Brain microvascular endothelial cell (primary cell): ENCODE results near the gene THSD4.

Experiments
- DNase-seq: peaks from one replicate; pipeline ENCODE4 v3.0.0-alpha.2; 2020
- H3K27ac ChIP-seq: fragments of 250-450 bp; sonication (Bioruptor Pico); 2 replicates; pipeline ENCODE4 v1.5.1; 2020; ENCODE audit warnings: mild to moderate bottlenecking, moderate library complexity
- H3K27me3 ChIP-seq: fragments of 250-450 bp; sonication (Bioruptor Pico); replicated peaks from 2 replicates; pipeline ENCODE4 v1.5.1; 2020; ENCODE audit warnings: mild to moderate bottlenecking
- H3K36me3 ChIP-seq: fragments of 250-450 bp; sonication (Bioruptor Pico); replicated peaks from 2 replicates; pipeline ENCODE4 v1.5.1; 2020; ENCODE audit warnings: mild to moderate bottlenecking
- H3K4me3 ChIP-seq: 2 replicates; pipeline ENCODE4 v1.5.1; 2011; ENCODE audit warnings: low read depth, mild to moderate bottlenecking, control low read depth, low read length, moderate library complexity
- in situ Hi-C: cut with HindIII; loops from 2 replicates; pipeline ENCODE4 v1.10.0; 2017; ENCODE audit warnings: low sequenced_read_pairs, low pct_ligation_motif_present
- TF ChIP-seq, protein P1 (sequence below): IDR thresholded peaks from 2 replicates; pipeline ENCODE4 v1.5.1; 2011; ENCODE audit warnings: low read depth, mild to moderate bottlenecking, moderate library complexity, low read length, control low read depth, inconsistent platforms; ENCODE audit errors: missing control alignments

THSD4 gene

DNA sequence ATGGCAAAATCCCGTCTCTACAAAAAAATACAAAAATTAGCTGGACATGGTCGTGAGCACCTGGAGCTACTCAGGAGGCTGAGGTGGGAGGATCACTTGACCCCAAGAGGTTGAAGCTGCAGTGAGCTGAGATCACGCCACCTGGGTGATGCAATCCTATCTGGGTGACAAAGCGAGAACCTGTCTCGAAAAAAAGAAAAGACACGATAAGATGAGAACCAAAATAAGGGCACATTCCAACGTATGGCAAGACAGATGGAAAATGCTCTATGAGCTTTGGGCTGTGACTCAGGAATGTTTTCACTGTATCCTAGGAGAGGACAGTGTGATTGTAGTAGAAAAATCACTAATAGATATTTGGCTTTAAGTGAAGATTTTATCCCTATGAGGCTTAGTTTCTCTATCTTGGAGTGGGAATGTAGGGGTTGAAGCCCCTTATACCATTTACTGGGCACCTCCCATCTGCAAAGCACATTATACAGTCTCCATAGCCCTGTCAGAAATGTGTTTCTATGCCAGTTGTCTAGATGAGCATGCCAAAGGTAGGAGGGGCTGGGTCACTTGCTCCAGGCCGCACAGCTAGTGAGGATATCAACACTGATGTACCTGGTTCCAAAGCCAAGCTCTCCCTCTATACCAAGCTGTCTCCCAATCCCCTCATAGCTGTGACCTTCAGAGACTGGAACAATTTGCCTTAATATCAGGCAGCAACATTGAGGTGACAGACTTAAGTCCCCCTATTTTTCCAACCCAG is 641.5 kb downstream of the THSD4 start:
- TF ChIP-seq, protein P1, sequence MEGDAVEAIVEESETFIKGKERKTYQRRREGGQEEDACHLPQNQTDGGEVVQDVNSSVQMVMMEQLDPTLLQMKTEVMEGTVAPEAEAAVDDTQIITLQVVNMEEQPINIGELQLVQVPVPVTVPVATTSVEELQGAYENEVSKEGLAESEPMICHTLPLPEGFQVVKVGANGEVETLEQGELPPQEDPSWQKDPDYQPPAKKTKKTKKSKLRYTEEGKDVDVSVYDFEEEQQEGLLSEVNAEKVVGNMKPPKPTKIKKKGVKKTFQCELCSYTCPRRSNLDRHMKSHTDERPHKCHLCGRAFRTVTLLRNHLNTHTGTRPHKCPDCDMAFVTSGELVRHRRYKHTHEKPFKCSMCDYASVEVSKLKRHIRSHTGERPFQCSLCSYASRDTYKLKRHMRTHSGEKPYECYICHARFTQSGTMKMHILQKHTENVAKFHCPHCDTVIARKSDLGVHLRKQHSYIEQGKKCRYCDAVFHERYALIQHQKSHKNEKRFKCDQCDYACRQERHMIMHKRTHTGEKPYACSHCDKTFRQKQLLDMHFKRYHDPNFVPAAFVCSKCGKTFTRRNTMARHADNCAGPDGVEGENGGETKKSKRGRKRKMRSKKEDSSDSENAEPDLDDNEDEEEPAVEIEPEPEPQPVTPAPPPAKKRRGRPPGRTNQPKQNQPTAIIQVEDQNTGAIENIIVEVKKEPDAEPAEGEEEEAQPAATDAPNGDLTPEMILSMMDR = no peak
- Histone ChIP-seq H3K27me3 (no peaks in the 10 kb centered on the region), H3K27ac (no peak overlapping the region), H3K4me3 (no peak overlapping the region), H3K36me3 (peaks cover 8% of the 10 kb centered on the region)
- in situ Hi-C loops = no loop called here
- DNase-seq = no peak

DNA sequence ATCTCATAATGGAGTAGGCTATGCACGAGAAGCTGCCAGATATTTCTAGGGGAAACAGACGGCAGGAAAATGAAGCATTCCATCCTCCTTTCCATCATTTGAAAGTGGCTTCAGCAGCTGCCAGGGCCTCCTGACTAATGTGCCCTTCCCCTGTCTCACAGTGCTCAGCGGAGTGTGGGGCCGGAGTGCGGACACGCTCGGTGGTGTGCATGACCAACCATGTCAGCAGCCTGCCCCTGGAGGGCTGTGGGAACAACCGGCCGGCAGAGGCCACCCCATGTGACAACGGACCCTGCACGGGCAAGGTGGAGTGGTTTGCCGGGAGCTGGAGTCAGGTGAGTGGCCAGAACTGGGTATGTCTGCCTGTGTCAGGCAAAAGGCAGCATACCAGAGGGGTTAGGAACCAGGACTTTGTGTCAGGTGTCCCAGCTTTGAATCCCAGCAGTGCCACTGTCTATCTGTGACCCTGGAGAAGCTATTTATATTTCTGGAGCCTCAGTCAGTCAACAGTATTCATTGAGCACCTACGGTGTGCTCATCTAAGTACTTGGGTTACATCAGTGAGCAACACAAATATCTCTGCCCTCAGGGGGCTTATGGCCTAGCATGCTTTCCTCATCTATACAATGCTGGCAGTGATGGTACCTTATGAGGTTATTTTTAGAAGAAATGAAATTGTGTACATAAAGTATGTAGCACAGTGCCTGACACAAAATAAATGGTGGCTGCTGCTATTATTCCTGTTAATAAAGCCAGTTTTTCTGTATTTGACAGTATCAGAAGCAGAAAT is 642.7 kb downstream of the THSD4 start:
- peaks cover 8% of the 10 kb centered on the region for H3K36me3 ChIP-seq
- TF ChIP-seq, protein P1 = no peak
- in situ Hi-C loops = no loop called here
- no peak overlapping the region for H3K27ac ChIP-seq
- DNase-seq = no peak
- no peak overlapping the region for H3K4me3 ChIP-seq
- H3K27me3 ChIP-seq = no peaks in the 10 kb centered on the region

DNA sequence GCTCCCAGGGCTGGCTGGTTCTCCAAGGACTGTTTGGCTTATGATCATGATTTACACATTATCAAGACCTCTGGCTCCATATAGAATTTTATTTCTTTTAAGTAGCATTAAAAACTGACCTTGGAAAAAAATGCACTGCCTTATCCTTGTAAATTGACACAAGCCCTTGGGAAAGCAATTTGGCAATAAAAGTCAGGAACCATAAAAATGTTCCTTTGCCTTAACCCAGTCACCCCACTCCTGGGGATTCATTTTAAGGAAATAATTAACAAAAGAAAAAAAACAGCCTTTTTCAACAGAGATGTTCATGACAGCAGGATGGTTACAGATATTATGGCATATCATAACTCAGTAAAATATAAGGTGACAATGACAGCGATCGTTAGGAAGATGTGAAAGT is 643.4 kb downstream of the THSD4 start:
- Histone ChIP-seq H3K36me3 (peaks cover 8% of the 10 kb centered on the region), H3K27me3 (no peaks in the 10 kb centered on the region), H3K27ac (no peak overlapping the region), H3K4me3 (no peak overlapping the region)
- in situ Hi-C loops = no loop called here
- TF ChIP-seq, protein P1 = no peak
- DNase-seq = no peak

DNA sequence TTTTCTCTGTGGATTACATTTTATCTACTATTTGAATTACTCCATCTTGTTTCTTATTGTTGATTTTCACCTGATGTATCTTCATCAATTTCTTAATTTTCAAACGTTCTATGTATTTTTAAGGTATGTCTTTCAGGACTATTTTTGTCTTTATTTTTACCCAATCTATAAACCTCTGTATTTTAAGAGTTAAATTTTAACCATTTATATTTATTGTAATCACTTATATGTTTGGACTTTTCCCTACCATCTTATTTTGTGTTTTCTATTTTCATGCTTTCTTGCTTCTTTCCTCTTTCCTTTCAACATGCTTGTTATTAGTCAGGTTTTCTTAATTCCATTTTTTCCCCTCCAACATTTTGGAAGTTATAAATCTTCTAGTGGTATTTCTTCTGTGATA is 645.6 kb downstream of the THSD4 start:
- H3K27ac ChIP-seq = no peak overlapping the region
- H3K36me3 ChIP-seq = peaks cover 18% of the 10 kb centered on the region
- TF ChIP-seq, protein P1 = no peak
- H3K4me3 ChIP-seq = no peak overlapping the region
- DNase-seq = no peak
- no peaks in the 10 kb centered on the region for H3K27me3 ChIP-seq
- in situ Hi-C loops = no loop called here

DNA sequence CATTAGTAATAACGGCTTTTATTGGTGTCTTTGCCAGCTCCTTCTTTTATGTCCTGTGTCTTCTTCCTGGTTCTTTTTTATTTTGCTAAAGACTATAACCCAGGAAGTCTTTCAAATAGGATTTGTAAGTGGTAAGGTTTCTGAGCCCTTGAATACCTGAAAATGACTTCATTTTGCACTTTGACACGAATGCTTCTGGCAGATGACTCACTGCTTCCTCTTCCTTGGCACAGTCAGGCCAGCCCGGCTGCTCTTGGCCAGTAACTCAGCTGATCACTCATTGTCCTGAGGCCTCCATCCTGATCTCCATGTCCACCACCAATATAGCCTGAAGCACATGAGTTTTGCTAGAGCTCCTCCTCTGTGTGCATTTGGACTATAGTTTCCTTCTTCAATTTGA is 646.4 kb downstream of the THSD4 start:
- TF ChIP-seq, protein P1 = no peak
- in situ Hi-C loops = no loop called here
- H3K27ac ChIP-seq = peak overlapping the region; percentile 18
- peaks cover 18% of the 10 kb centered on the region for H3K36me3 ChIP-seq
- DNase-seq = peak; percentile 74
- no peak overlapping the region for H3K4me3 ChIP-seq
- H3K27me3 ChIP-seq = no peaks in the 10 kb centered on the region
